Activated T-cell treated with anti-CD3 and anti-CD28 coated beads, Interleukin-2, amount 50 U/mL, for 24 hours (primary cell): Measurements from ENCODE around the gene GRM7.

ENCODE experiments used
- DNase-seq: peaks from one replicate; pipeline ENCODE4 v3.0.0-alpha.2; 2020
- H3K27ac Mint-ChIP-seq: 2 replicates; pipeline ENCODE4 v1.8.0; 2020; ENCODE audit warnings: mild to moderate bottlenecking, mixed read lengths
- H3K27me3 Mint-ChIP-seq: 2 replicates; pipeline ENCODE4 v1.8.0; 2020; ENCODE audit warnings: mixed read lengths
- H3K36me3 Mint-ChIP-seq: 2 replicates; pipeline ENCODE4 v1.8.0; 2020; ENCODE audit warnings: low read depth, mixed read lengths
- H3K4me1 Mint-ChIP-seq: 2 replicates; pipeline ENCODE4 v1.8.0; 2020; ENCODE audit warnings: low read depth, mixed read lengths
- H3K4me3 Mint-ChIP-seq: 2 replicates; pipeline ENCODE4 v1.8.0; 2020; ENCODE audit warnings: mild to moderate bottlenecking, moderate library complexity, mixed read lengths
- H3K9me3 Mint-ChIP-seq: 2 replicates; pipeline ENCODE4 v1.8.0; 2020; ENCODE audit warnings: mixed read lengths

GRM7 gene

GRCh38 chr3:7382293-7383010, 521.5 kb downstream of the GRM7 start:
- Mint-ChIP-seq H3K4me3 (no peak overlapping the region), H3K36me3 (no peaks in the 10 kb centered on the region)
- DNase-seq, result no peak

GRCh38 chr3:7385635-7386034, 524.7 kb downstream of the GRM7 start:
- no peak overlapping the region for H3K4me3 Mint-ChIP-seq
- DNase-seq, result no peak

More at GRCh38 chr3:7382293-7383010, 521.5 kb downstream of the GRM7 start:
- Mint-ChIP-seq H3K9me3 (no peaks in the 10 kb centered on the region), H3K27ac (no peak overlapping the region), H3K4me1 (no peaks in the 10 kb centered on the region), H3K27me3 (no peaks in the 10 kb centered on the region)

GRCh38 chr3:7388026-7388425, 527.1 kb downstream of the GRM7 start:
- Mint-ChIP-seq H3K36me3 (no peaks in the 10 kb centered on the region), H3K4me1 (no peaks in the 10 kb centered on the region), H3K27me3 (no peaks in the 10 kb centered on the region), H3K27ac (no peak overlapping the region), H3K4me3 (no peak overlapping the region), H3K9me3 (no peaks in the 10 kb centered on the region)
- no peak for DNase-seq

More at GRCh38 chr3:7385635-7386034, 524.7 kb downstream of the GRM7 start:
- Mint-ChIP-seq H3K9me3 (no peaks in the 10 kb centered on the region), H3K36me3 (no peaks in the 10 kb centered on the region), H3K27ac (no peak overlapping the region), H3K27me3 (no peaks in the 10 kb centered on the region), H3K4me1 (no peaks in the 10 kb centered on the region)

GRCh38 chr3:7392206-7392605, 531.3 kb downstream of the GRM7 start:
- H3K27me3 Mint-ChIP-seq, result no peaks in the 10 kb centered on the region
- peaks cover 2% of the 10 kb centered on the region for H3K9me3 Mint-ChIP-seq
- no peak overlapping the region for H3K27ac Mint-ChIP-seq
- no peaks in the 10 kb centered on the region for H3K36me3 Mint-ChIP-seq
- H3K4me1 Mint-ChIP-seq, result no peaks in the 10 kb centered on the region
- DNase-seq, result no peak
- H3K4me3 Mint-ChIP-seq, result no peak overlapping the region

- no peaks in the 10 kb centered on the region for H3K27me3 Mint-ChIP-seq
- H3K9me3 Mint-ChIP-seq, result peaks cover 2% of the 10 kb centered on the region
- DNase-seq, result no peak
- no peaks in the 10 kb centered on the region for H3K4me1 Mint-ChIP-seq
- no peak overlapping the region for H3K4me3 Mint-ChIP-seq
- no peak overlapping the region for H3K27ac Mint-ChIP-seq
- H3K36me3 Mint-ChIP-seq, result no peaks in the 10 kb centered on the region
Observed at GRCh38 chr3:7393944-7394605, 533.2 kb downstream of the GRM7 start.

GRCh38 chr3:7396534-7396933, 535.6 kb downstream of the GRM7 start:
- H3K36me3 Mint-ChIP-seq, result no peaks in the 10 kb centered on the region
- H3K4me1 Mint-ChIP-seq, result no peaks in the 10 kb centered on the region
- no peak overlapping the region for H3K4me3 Mint-ChIP-seq
- H3K9me3 Mint-ChIP-seq, result peaks cover 2% of the 10 kb centered on the region
- no peak for DNase-seq
- no peak overlapping the region for H3K27ac Mint-ChIP-seq
- no peaks in the 10 kb centered on the region for H3K27me3 Mint-ChIP-seq

- Mint-ChIP-seq H3K27ac (no peak overlapping the region), H3K36me3 (no peaks in the 10 kb centered on the region), H3K9me3 (peaks cover 2% of the 10 kb centered on the region), H3K27me3 (no peaks in the 10 kb centered on the region), H3K4me3 (no peak overlapping the region), H3K4me1 (no peaks in the 10 kb centered on the region)
- no peak for DNase-seq
Observed at GRCh38 chr3:7397097-7397496, 536.2 kb downstream of the GRM7 start.

- H3K9me3 Mint-ChIP-seq, result no peaks in the 10 kb centered on the region
- no peak overlapping the region for H3K27ac Mint-ChIP-seq
- no peak for DNase-seq
- H3K27me3 Mint-ChIP-seq, result no peaks in the 10 kb centered on the region
- H3K4me1 Mint-ChIP-seq, result no peaks in the 10 kb centered on the region
- H3K36me3 Mint-ChIP-seq, result no peaks in the 10 kb centered on the region
- H3K4me3 Mint-ChIP-seq, result no peak overlapping the region
Observed at GRCh38 chr3:7400360-7400759, 539.4 kb downstream of the GRM7 start.

- DNase-seq, result no peak
- no peak overlapping the region for H3K4me3 Mint-ChIP-seq
- H3K36me3 Mint-ChIP-seq, result no peaks in the 10 kb centered on the region
- H3K9me3 Mint-ChIP-seq, result no peaks in the 10 kb centered on the region
- no peak overlapping the region for H3K27ac Mint-ChIP-seq
- H3K27me3 Mint-ChIP-seq, result no peaks in the 10 kb centered on the region
- H3K4me1 Mint-ChIP-seq, result no peaks in the 10 kb centered on the region
Observed at GRCh38 chr3:7401418-7401817, 540.5 kb downstream of the GRM7 start.

GRCh38 chr3:7407107-7407506, 546.2 kb downstream of the GRM7 start:
- H3K9me3 Mint-ChIP-seq, result no peaks in the 10 kb centered on the region
- no peak for DNase-seq
- no peak overlapping the region for H3K27ac Mint-ChIP-seq
- no peaks in the 10 kb centered on the region for H3K27me3 Mint-ChIP-seq
- no peak overlapping the region for H3K4me3 Mint-ChIP-seq
- H3K4me1 Mint-ChIP-seq, result no peaks in the 10 kb centered on the region
- H3K36me3 Mint-ChIP-seq, result no peaks in the 10 kb centered on the region

- Mint-ChIP-seq H3K4me1 (no peaks in the 10 kb centered on the region), H3K27ac (no peak overlapping the region), H3K36me3 (no peaks in the 10 kb centered on the region), H3K9me3 (no peaks in the 10 kb centered on the region), H3K27me3 (no peaks in the 10 kb centered on the region), H3K4me3 (no peak overlapping the region)
- DNase-seq, result no peak
Observed at GRCh38 chr3:7410782-7411181, 549.9 kb downstream of the GRM7 start.

- Mint-ChIP-seq H3K36me3 (no peaks in the 10 kb centered on the region), H3K27ac (no peak overlapping the region), H3K9me3 (no peaks in the 10 kb centered on the region), H3K27me3 (no peaks in the 10 kb centered on the region), H3K4me3 (no peak overlapping the region), H3K4me1 (no peaks in the 10 kb centered on the region)
- no peak for DNase-seq
Observed at GRCh38 chr3:7421065-7421464, 560.1 kb downstream of the GRM7 start.

GRCh38 chr3:7423036-7423435, 562.1 kb downstream of the GRM7 start:
- Mint-ChIP-seq H3K27me3 (no peaks in the 10 kb centered on the region), H3K27ac (no peak overlapping the region), H3K36me3 (no peaks in the 10 kb centered on the region), H3K4me3 (no peak overlapping the region), H3K9me3 (no peaks in the 10 kb centered on the region), H3K4me1 (no peaks in the 10 kb centered on the region)
- DNase-seq, result no peak

GRCh38 chr3:7423995-7424394, 563.1 kb downstream of the GRM7 start:
- Mint-ChIP-seq H3K9me3 (no peaks in the 10 kb centered on the region), H3K27ac (no peak overlapping the region), H3K36me3 (no peaks in the 10 kb centered on the region), H3K27me3 (no peaks in the 10 kb centered on the region), H3K4me3 (no peak overlapping the region), H3K4me1 (no peaks in the 10 kb centered on the region)
- no peak for DNase-seq

GRCh38 chr3:7428206-7428718, 567.3 kb downstream of the GRM7 start:
- Mint-ChIP-seq H3K9me3 (peaks cover 5% of the 10 kb centered on the region), H3K27ac (no peak overlapping the region)

More at GRCh38 chr3:7428206-7428718, 567.3 kb downstream of the GRM7 start:
- Mint-ChIP-seq H3K4me3 (no peak overlapping the region), H3K4me1 (no peaks in the 10 kb centered on the region), H3K36me3 (no peaks in the 10 kb centered on the region), H3K27me3 (no peaks in the 10 kb centered on the region)
- no peak for DNase-seq
